GM19324 (cell line): ENCODE data around the gene LHFPL6.

Source experiments
- ATAC-seq: cut with Tn5 transposase; IDR thresholded peaks from one replicate; pipeline ENCODE4 v1.9.1; 2021; ENCODE audit warnings: mild to moderate bottlenecking, moderate library complexity; ENCODE audit not compliant: unreplicated experiment, low FRiP score

LHFPL6 gene

DNA sequence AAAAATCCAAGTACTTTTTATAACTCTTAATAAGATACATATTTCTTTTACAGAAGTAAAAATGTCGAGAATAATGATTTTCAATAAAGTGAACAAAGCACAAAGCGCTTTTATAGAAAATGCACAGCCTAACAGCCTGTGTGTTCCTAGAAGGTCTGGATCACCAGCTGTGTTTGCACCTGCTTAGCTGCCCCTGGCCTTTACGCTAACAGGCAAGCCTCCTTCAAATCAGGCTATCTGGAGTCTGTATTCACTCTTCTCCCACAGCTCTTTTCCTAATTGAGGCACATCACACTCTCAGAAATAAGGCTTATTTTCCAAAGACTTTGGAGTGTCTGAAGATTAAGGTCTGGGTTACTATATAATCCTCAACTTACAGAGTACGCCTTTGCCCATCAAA is 183.1 kb downstream of the LHFPL6 start:
- ATAC-seq = no peak

DNA sequence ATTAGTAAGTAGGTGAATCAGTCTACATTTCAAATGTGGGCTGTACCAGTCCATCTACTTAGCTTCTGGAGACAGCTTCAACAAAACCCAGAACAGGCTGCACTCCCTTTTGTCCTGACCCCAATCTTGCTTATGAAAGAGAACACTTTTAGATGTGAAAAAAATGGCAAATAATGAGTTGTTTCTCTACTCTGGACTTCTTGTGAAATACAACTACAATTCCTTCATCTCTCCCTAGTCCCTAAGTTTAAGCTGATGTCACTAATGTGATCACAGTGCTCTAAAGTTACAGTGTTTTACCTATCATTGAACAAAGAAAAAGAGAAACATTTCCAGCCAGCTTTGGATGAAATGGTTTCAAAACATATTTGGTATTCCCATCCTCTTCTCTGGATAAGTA is 183.9 kb downstream of the LHFPL6 start:
- no peak for ATAC-seq

GRCh38 chr13:39418424-39418823 is 184.6 kb downstream of the LHFPL6 start:
- ATAC-seq = no peak

GRCh38 chr13:39417643-39418042 is 185.3 kb downstream of the LHFPL6 start:
- no peak for ATAC-seq

DNA sequence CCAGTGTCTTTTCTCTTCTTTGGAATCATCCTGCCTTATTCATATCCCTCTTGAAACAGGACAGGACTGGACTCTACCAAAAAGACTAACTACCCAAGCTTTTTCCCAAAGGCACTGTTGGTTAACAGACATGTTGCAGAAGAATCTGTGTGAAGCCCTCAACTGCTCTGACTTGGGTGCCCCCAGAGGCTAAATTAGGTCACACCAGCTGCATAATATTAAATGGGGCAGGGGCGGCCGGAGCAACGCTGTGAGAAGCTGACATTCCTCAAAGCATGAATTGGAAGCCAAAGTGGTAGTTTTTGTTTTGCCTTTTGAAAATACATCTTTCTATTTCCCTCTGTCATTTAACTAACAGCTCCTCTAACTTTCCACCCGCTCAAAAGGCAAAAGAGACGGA is 185.9 kb downstream of the LHFPL6 start:
- ATAC-seq = no peak

DNA sequence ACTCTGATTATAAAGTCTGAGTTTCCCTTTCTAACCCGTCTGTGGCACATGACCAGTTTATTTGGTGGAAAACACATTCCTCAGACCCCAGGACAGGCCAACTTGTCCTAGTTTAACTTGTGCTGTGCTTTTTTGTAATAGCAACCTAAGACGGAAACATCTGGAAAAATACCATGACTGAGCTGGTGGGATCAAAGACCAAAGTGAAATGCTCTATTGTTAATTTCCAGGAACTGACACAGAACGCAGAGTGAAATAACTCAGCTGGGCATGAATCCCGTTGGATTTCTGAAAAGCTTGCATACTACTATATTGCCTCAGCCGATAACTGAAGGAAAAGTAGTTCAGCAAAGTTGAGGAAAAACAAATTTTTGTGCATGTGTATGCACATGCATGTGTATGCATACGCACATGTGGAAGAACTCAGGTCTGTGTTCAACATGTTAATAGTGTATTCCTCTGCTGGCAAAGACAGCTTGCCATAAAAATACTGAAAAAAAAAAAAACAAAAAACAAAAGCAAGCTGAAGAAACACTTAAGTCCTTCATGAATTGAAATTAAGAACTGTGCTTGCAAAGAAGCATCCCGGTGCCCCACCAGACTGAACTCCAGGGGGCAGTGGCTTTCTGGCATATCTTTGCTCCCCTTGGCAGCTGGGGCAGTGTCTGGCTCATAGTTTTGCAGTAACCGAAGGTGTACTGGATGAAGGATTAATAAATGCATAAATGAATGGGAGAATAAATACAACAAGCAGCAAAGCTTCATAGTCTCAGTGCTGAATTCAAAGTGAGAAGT is 187.8 kb downstream of the LHFPL6 start:
- no peak for ATAC-seq

DNA sequence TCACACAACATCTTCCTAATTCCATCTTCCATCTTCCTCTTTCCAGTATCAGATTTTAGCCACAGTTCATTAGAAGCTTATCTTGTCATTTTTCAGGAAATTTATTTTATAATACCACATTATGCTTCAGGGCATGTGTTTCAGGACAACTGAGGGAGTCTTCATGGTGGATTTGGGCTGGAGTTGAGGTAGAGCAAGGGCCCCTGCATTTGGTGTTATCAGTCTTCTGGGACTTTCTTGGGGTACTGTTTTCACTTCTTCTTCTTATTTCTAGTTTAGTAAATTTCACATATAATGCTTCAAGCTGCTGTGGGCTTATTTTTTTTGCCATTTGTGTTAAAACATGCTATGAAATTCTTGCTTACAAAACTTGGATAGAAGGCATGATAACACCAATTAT is 188.7 kb downstream of the LHFPL6 start:
- no peak for ATAC-seq

GRCh38 chr13:39411511-39411910 is 191.5 kb downstream of the LHFPL6 start:
- ATAC-seq = no peak

GRCh38 chr13:39410964-39411363 is 192.0 kb downstream of the LHFPL6 start:
- no peak for ATAC-seq

- ATAC-seq = no peak
Observed at GRCh38 chr13:39410096-39410901, 192.7 kb downstream of the LHFPL6 start.

- ATAC-seq = no peak
Observed at GRCh38 chr13:39408512-39408911, 194.5 kb downstream of the LHFPL6 start.

GRCh38 chr13:39407786-39408185 is 195.2 kb downstream of the LHFPL6 start:
- no peak for ATAC-seq

DNA sequence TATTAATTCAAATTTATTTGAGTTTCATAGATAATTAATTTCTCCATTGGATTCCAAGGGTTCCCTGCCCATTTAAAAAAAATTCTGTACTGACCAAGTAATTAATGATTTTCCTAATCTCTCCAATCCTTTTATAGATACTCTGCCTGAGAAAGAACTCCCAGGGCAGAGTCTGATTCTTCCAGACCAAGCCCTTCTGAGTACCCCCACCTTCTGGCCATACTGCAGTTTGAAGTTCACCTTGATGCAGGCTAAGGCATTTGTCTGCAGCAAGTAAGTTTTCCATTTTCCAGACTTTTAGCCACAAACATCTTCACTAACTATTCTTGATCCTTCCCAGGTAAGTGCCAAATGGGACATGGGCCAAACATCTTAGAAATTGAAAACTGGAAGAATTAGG is 195.9 kb downstream of the LHFPL6 start:
- ATAC-seq = no peak

- ATAC-seq = no peak
Observed at GRCh38 chr13:39406688-39407087, 196.3 kb downstream of the LHFPL6 start.

GRCh38 chr13:39405596-39406205 is 197.3 kb downstream of the LHFPL6 start:
- no peak for ATAC-seq

DNA sequence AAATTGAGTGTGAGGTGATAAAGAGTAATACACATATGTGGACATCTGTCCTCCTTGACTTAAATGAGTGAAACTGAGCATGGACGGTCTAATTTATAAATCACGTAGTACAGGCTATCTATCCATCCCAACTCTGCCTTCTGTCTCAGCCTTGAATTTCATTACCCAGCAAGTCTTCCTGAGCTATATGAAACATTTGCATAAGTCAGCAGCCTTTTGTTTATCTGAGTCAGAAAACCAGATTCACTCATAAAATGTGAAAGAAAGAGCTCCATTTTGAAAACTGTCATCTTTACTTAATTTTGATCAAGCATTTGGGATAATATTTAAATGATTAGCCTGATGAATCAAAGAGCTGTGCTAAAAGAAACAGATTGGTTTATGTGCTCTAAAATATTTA is 197.9 kb downstream of the LHFPL6 start:
- no peak for ATAC-seq

GRCh38 chr13:39403106-39403505 is 199.9 kb downstream of the LHFPL6 start:
- no peak for ATAC-seq

- ATAC-seq = no peak
Observed at GRCh38 chr13:39402221-39402970, 200.6 kb downstream of the LHFPL6 start.

GRCh38 chr13:39401756-39402155 is 201.2 kb downstream of the LHFPL6 start:
- no peak for ATAC-seq

DNA sequence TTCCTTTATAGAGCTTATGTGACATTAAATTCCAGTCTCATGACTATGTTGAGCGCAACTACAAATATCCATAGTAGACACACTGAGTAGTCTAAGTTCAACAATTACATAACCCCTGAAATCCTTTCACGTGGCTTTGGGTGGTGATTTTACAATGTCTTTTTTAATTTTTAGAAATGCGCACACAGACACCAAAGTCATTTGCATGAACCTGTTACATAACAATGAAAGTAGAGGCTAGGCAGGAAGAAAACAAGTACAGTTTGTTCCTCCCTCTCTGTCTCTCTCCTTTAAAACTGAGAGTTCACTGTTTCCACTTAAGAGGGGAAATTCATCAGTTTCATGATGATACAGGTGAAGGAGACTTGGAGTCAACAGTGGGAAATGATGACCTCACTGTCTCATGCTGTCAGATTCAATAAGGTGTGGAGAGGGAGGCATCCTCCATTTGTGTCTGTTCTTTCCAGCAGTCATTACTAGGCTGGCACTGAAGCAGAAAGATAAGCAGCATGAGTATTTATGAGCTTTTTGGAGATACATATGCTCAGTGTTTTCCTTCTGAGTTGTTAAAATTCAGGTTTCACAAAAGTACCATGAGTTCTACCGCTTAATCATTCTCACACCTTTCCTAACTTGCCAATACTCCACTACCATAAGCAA is 201.8 kb downstream of the LHFPL6 start:
- ATAC-seq = no peak
